Prostate gland (tissue), 2 donors: ENCODE measurements around the gene INPP5E. TPM values are rescaled to one million over a fixed set of nuclear protein-coding genes. Genes with fewer than 3 reads are reported as not detected.
A peak's percentile ranks its signal among the peaks of the same experiment; 100 is the strongest.

Experiments
- DNase-seq: peaks from one replicate; pipeline ENCODE4 v3.0.0-alpha.2; 2019; ENCODE audit warnings: low spot score
- H3K27ac ChIP-seq, 2 donors: fragments of 200-600 bp; sonication (generic); 2 replicates each; pipeline ENCODE4 v1.5.1; 2017 to 2019
- H3K27me3 ChIP-seq: fragments of 200-600 bp; sonication (generic); replicated peaks from 2 replicates; pipeline ENCODE4 v1.5.1; 2019; ENCODE audit not compliant: insufficient read depth
- H3K36me3 ChIP-seq, 2 donors: fragments of 200-600 bp; sonication (generic); 1 replicate in 1 of 2; 2 replicates in 1 of 2; pipeline versions ENCODE4 v1.5.1 to v1.8.1; 2017 to 2019
- H3K4me1 ChIP-seq: fragments of 200-600 bp; sonication (generic); replicated peaks from 2 replicates; pipeline ENCODE4 v1.5.1; 2019
- H3K4me3 ChIP-seq, 2 donors: fragments of 200-600 bp; sonication (generic); 2 replicates each; pipeline ENCODE4 v1.5.1; 2017 to 2019
- H3K9me3 ChIP-seq: fragments of 200-600 bp; sonication (generic); 2 replicates; pipeline ENCODE4 v1.5.1; 2017
- POLR2A ChIP-seq: fragments of 450-650 bp; IDR thresholded peaks from one replicate; pipeline ENCODE4 v1.6.1; 2016; ENCODE audit warnings: antibody characterized with exemption, mild to moderate bottlenecking
- POLR2AphosphoS5 ChIP-seq: sonication (generic); formaldehyde crosslinking; IDR thresholded peaks from one replicate; pipeline ENCODE4 v1.6.1; 2017; ENCODE audit warnings: antibody characterized with exemption
- WGBS: methylation state at CpG from one replicate; pipeline ENCODE4 v1.1.5; 2018; 5-methylcytosine and 5-hydroxymethylcytosine counted together
- intact Hi-C: fragments of 100-400 bp; cut with DNase I; formaldehyde crosslinking; loops from one replicate; pipeline ENCODE4 v1.14.2; 2022
- total RNA-seq, 2 donors: library from RNA; depleted of rRNA; stranded (reverse); fragments of >200 nt; gene quantifications; one replicate each; pipeline ENCODE4 v1.1.0, GENCODE V29; 2016
- TF ChIP-seq, protein P1 (sequence below), 4 experiments: fragments of 200-600 bp in 2 of 4; fragments of 450-650 bp in 2 of 4; sonication (generic) in 2 of 4; IDR thresholded peaks; 1 replicate in 3 of 4; 2 replicates in 1 of 4; pipeline ENCODE4 v1.5.1; 2016 to 2019; ENCODE audit warnings: antibody characterized with exemption in 4 of 4, mild to moderate bottlenecking in 2 of 4, moderate library complexity in 2 of 4

The INPP5E gene
- total RNA-seq, 2 donors from 2014 or later, result 10.7 to 22.7 TPM

DNA sequence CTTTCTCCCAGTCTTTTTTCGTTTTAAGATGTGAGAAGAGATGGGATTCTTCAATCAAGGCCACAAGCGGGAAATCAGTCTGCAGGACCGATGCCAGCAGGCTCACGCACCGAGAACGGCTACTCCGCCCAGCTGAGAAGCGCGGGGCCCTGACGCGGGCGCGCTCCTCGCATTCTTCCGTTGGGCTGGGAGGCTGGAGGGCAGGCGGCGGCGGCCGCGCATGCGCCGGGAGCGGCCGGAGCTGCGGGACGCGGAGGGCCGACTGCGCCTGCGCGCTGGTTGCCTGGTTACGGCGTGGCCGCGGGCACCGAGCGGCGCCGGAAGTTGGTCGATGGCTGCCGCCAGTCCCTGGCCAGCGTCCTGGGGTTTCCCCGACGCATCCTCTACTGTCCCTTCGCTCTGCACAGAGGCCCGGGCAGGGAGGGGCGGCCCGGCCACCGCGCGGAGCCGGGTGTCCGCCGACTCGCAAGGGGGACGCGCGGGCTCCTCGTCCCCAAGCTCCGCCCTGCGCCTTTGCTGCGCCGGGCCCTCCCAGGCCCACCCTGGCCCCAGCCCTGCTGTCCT is 44.0 kb upstream of the INPP5E start:
- no peaks in the 10 kb centered on the region for H3K27me3 ChIP-seq
- WGBS, result 1% methylated on average over 62 of the region's 63 CpGs
- no peaks in the 10 kb centered on the region for H3K36me3 ChIP-seq
- peaks cover 6% of the 10 kb centered on the region for H3K4me1 ChIP-seq
- TF ChIP-seq, protein P1, sequence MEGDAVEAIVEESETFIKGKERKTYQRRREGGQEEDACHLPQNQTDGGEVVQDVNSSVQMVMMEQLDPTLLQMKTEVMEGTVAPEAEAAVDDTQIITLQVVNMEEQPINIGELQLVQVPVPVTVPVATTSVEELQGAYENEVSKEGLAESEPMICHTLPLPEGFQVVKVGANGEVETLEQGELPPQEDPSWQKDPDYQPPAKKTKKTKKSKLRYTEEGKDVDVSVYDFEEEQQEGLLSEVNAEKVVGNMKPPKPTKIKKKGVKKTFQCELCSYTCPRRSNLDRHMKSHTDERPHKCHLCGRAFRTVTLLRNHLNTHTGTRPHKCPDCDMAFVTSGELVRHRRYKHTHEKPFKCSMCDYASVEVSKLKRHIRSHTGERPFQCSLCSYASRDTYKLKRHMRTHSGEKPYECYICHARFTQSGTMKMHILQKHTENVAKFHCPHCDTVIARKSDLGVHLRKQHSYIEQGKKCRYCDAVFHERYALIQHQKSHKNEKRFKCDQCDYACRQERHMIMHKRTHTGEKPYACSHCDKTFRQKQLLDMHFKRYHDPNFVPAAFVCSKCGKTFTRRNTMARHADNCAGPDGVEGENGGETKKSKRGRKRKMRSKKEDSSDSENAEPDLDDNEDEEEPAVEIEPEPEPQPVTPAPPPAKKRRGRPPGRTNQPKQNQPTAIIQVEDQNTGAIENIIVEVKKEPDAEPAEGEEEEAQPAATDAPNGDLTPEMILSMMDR (IDR thresholded peaks at IDR 0.05), result peak in 1 of 4 experiments; percentile 38
- TF ChIP-seq POLR2A, result peak; percentile 73
- TF ChIP-seq POLR2AphosphoS5, result peak; percentile 62
- intact Hi-C loops, result loop anchor here (2.0 kb wide), 1 partner anchor 63 kb away; the partner anchor contains the start of gene NOTCH1
- peak overlapping the region; percentile 46 to 55 for H3K4me3 ChIP-seq
- no peaks in the 10 kb centered on the region for H3K9me3 ChIP-seq
- H3K27ac ChIP-seq, result peak overlapping the region; percentile 100
- peak; percentile 89 for DNase-seq

DNA sequence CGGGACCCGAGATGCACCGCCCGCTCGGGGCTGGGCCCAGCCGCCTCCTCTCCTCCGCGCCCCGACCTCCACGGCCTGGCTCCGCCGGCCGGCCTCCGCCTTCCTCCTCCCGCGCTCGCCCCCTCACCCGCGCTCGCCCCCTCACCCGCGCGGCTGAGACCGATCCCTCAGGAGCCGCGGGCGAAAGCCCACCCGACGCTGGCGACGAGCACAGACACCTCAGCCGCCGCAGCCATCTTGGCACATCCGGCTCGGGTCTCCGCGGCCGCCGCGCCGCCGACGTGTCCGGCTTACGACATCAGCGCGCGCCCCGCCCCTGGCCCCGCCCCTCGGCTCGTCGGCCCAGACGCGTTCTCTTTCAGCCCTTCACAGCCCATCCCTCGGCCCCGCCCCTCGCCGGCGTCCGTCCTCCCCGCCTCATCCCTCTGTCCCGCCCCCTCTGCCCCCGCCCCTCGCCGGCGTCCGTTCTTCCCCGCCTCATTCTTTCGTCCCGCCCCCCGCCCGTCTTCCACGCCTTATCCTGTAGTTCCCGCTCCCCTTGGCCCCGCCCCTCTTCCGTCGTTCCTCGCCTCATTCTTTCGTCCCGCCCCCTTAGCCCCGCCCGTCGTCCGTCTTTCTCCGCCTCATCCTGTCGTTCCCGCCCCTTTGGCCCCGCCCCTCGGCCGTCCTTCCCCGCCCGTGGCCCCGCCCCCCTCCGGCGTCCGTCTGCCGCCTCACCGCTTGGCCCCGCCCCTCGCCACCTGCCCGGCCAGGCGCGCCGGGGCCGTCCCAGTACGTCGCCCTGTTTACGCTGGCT is 43.3 kb upstream of the INPP5E start, which contains the start of gene SEC16A:
SEC16A (minus strand) TSS at position 248 of the 796 bp plus-strand sequence. CDS start 5,425 bp downstream, outside the sequence.
- under 1% methylated on average over 108 of the region's 109 CpGs for WGBS
- Histone ChIP-seq H3K4me3 (peak within 1 kb of the TSS; percentile 86 to 95), H3K4me1 (peaks cover 6% of the 10 kb centered on the region), H3K27ac (peak within 1 kb of the TSS; percentile 100), H3K27me3 (no peaks in the 10 kb centered on the region), H3K36me3 (no peaks in the 10 kb centered on the region), H3K9me3 (no peaks in the 10 kb centered on the region)
- DNase-seq, result peak; percentile 100
- intact Hi-C loops, result loop anchor here (2.0 kb wide), 1 partner anchor 64 kb away; the partner anchor contains the start of gene NOTCH1
- TF ChIP-seq POLR2AphosphoS5, result peak; percentile 87
- TF ChIP-seq POLR2A, result peak; percentile 95
- TF ChIP-seq, protein P1 (IDR thresholded peaks at IDR 0.05), result peak in 1 of 4 experiments; percentile 8

DNA sequence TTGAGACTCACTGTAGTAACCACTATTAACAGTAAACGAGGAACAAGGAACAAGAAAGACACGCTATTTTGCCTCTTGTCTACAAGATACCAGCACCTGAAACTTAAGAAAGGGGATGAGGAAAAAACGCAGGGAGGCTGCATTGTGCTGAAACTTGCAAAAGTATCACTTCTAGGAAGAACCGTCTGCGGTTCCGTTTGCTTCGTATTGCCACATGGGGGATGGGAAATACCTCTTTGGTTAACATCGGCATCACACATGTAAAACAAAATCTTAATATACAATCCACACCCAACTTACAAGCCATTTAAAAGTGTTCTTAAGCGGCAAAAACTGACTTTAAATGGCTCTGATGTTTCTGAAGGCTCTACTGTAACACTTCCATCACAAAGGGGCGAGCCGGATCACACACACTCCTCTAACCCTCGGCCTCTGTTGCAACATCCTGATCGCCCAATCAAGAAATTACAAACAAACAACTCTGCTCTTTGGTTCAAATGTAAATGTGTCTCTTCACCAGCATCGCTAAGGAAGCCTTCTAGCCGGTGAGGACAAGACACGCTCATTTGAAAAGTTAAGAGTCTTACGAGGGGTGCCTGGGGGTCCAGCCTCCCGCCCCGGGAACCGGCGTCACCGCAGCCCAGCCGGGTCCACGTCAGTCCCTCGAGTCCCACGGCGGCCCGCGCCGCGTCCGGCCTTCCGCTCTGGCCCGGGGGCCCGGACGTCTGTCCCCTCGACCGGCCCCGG is 42.6 kb upstream of the INPP5E start:
- peak overlapping the region; percentile 86 to 95 for H3K4me3 ChIP-seq
- peak overlapping the region; percentile 100 for H3K27ac ChIP-seq
- intact Hi-C loops, result loop anchor here (2.0 kb wide), 1 partner anchor 65 kb away; the partner anchor contains the start of gene NOTCH1
- DNase-seq, result no peak
- peaks cover 6% of the 10 kb centered on the region for H3K4me1 ChIP-seq
- H3K9me3 ChIP-seq, result no peaks in the 10 kb centered on the region
- peaks cover 0 to under 1% of the 10 kb centered on the region in 2 donors for H3K36me3 ChIP-seq
- TF ChIP-seq, protein P1 (IDR thresholded peaks at IDR 0.05), result no peak
- TF ChIP-seq POLR2AphosphoS5 (no peak), POLR2A (no peak)
- under 1% methylated on average over 39 of the region's 39 CpGs for WGBS
- no peaks in the 10 kb centered on the region for H3K27me3 ChIP-seq

DNA sequence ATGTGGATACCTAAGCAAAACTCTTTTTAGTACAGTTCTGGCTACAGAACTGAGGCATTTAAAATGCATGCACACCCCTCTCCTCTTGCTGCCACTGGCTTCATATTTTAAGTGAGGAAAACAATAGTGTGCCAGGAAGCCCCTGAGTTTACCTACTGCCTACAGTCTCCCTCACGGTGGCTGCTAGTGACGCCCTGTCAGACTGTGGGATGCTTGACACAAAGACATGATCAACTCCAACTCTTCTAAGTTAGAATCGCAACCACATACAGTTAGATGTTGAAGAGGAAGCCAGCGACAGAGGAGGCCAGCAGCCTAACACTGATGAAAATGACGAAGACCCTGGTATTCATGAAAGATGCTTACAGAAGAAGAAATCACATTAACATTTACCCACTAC is 41.9 kb upstream of the INPP5E start:
- H3K27ac ChIP-seq, result peak overlapping the region; percentile 100
- intact Hi-C loops, result no loop called here
- peak overlapping the region; percentile 86 to 95 for H3K4me3 ChIP-seq
- peaks cover 6% of the 10 kb centered on the region for H3K4me1 ChIP-seq
- H3K27me3 ChIP-seq, result no peaks in the 10 kb centered on the region
- no peak for DNase-seq
- TF ChIP-seq POLR2AphosphoS5, result no peak
- no peak for TF ChIP-seq POLR2A
- TF ChIP-seq, protein P1 (IDR thresholded peaks at IDR 0.05), result no peak
- peaks cover 1 to 7% of the 10 kb centered on the region in 2 donors for H3K36me3 ChIP-seq
- no peaks in the 10 kb centered on the region for H3K9me3 ChIP-seq
- 45% methylated on average over 5 of the region's 5 CpGs for WGBS
